Duodenal mucosa (tissue), 2 donors: Measurements from ENCODE around the gene AKT1S1.

Source experiments
- H3K27ac ChIP-seq: one replicate; pipeline ENCODE4 v1.7.0; 2013; ENCODE audit warnings: low read depth, low read length
- H3K27me3 ChIP-seq, 2 donors: one replicate each; pipeline ENCODE4 v1.7.0; 2013; ENCODE audit warnings: low read length in 2 of 2, control low read depth in 1 of 2; ENCODE audit not compliant: insufficient read depth in 2 of 2, control insufficient read depth in 1 of 2
- H3K36me3 ChIP-seq, 2 donors: one replicate each; pipeline ENCODE4 v1.7.0; 2013; ENCODE audit warnings: low read length in 2 of 2, control low read depth in 1 of 2; ENCODE audit not compliant: insufficient read depth in 2 of 2, control insufficient read depth in 1 of 2
- H3K4me1 ChIP-seq, 2 donors: one replicate each; pipeline ENCODE4 v1.7.0; 2013; ENCODE audit warnings: low read length in 2 of 2, control low read depth in 1 of 2; ENCODE audit not compliant: insufficient read depth in 2 of 2, control insufficient read depth in 1 of 2
- H3K4me3 ChIP-seq, 2 donors: one replicate each; pipeline ENCODE4 v1.7.0; 2013; ENCODE audit warnings: low read length in 2 of 2, low read depth in 1 of 2
- H3K9ac ChIP-seq, 2 donors: one replicate each; pipeline ENCODE4 v1.7.0; 2013; ENCODE audit warnings: low read length in 2 of 2, low read depth in 1 of 2
- H3K9me3 ChIP-seq, 2 donors: one replicate each; pipeline ENCODE4 v1.7.0; 2013; ENCODE audit warnings: low read length in 2 of 2, control low read depth in 1 of 2; ENCODE audit not compliant: control insufficient read depth in 1 of 2

The AKT1S1 gene

GRCh38 chr19:49845414-49845813, 31.7 kb downstream of the AKT1S1 start:
- H3K27me3 ChIP-seq, result no peaks in the 10 kb centered on the region
- no peaks in the 10 kb centered on the region for H3K36me3 ChIP-seq
- no peak overlapping the region for H3K4me3 ChIP-seq
- no peak overlapping the region for H3K27ac ChIP-seq
- peaks cover 4 to 7% of the 10 kb centered on the region in 2 donors for H3K4me1 ChIP-seq
- no peaks in the 10 kb centered on the region for H3K9me3 ChIP-seq
- no peak overlapping the region for H3K9ac ChIP-seq

- H3K4me3 ChIP-seq, result no peak overlapping the region
- no peaks in the 10 kb centered on the region for H3K27me3 ChIP-seq
- H3K27ac ChIP-seq, result no peak overlapping the region
- no peaks in the 10 kb centered on the region for H3K9me3 ChIP-seq
- peaks cover 0 to 5% of the 10 kb centered on the region in 2 donors for H3K36me3 ChIP-seq
- H3K9ac ChIP-seq, result no peak overlapping the region
- no peaks in the 10 kb centered on the region for H3K4me1 ChIP-seq
Measured at GRCh38 chr19:49844138-49845095, 32.7 kb downstream of the AKT1S1 start.

DNA sequence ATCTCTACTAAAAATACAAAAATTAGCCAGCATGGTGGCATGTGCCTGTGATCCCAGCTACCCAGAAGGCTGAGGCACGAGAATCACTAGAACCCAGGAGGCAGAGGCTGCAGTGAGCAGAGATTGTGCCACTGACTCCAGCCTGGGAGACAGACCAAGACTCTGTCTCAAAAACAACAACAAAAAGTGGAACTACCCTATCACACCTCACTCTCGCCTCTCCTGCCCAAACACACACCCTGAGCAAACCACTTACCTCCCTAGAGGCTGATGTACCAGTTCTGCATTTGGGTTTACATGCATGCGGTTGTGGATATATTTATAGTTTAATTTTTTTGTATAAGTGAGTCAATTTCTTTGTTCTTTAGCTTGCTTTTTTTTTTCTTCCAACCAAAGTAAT, 33.9 kb downstream of the AKT1S1 start:
- no peak overlapping the region for H3K9ac ChIP-seq
- H3K9me3 ChIP-seq, result no peaks in the 10 kb centered on the region
- no peaks in the 10 kb centered on the region for H3K4me1 ChIP-seq
- peaks cover 1 to 17% of the 10 kb centered on the region in 2 donors for H3K36me3 ChIP-seq
- H3K27ac ChIP-seq, result no peak overlapping the region
- no peaks in the 10 kb centered on the region for H3K27me3 ChIP-seq
- H3K4me3 ChIP-seq, result no peak overlapping the region

- H3K9me3 ChIP-seq, result no peaks in the 10 kb centered on the region
- peaks cover 11 to 36% of the 10 kb centered on the region in 2 donors for H3K36me3 ChIP-seq
- no peaks in the 10 kb centered on the region for H3K27me3 ChIP-seq
- no peak overlapping the region for H3K27ac ChIP-seq
- H3K9ac ChIP-seq, result no peak overlapping the region
- no peaks in the 10 kb centered on the region for H3K4me1 ChIP-seq
- H3K4me3 ChIP-seq, result no peak overlapping the region
Measured at GRCh38 chr19:49840736-49841249, 36.4 kb downstream of the AKT1S1 start.

DNA sequence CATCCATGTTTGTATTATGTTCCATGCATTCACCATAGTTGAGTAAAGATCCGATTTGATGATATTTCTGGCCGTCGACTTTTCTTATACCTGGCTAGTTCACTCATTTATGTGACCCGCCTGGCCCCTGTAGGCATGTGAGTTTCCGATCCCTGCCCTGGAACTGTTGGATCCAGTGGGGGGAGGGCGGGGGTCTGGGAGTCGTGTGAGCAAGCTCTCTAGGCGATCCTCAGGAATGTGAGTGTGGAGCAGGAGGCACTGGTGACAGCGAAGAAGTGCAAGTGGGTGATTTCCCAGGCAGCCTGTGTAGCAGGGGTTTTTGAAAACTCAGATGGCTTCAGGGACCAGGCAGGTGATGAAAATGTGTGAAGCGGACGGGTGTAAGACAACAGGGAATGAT, 36.8 kb downstream of the AKT1S1 start:
- peaks cover 14 to 40% of the 10 kb centered on the region in 2 donors for H3K36me3 ChIP-seq
- H3K27ac ChIP-seq, result no peak overlapping the region
- H3K9me3 ChIP-seq, result no peaks in the 10 kb centered on the region

DNA sequence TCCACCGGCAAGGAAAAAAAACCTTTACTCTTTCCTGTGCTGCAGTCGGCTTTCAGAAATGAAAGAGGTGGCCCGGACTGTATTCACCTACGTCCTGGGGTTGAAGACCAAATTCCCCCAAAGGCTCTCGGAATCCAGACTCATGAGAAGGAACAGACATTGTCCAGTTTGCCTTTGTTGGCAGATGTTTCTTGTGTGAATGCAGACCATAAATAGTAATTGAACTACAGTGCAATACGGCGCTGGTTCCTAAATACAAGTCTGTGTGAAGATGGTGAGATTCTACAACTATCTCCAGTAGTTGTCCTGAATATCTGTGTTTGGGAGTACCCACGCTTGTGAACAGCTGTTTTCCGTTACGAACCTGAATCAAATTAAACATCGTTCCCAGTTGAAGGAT, 37.4 kb downstream of the AKT1S1 start:
- Histone ChIP-seq H3K4me1 (no peaks in the 10 kb centered on the region), H3K9me3 (no peaks in the 10 kb centered on the region), H3K4me3 (no peak overlapping the region), H3K27me3 (no peaks in the 10 kb centered on the region), H3K27ac (no peak overlapping the region), H3K36me3 (peaks cover 20 to 46% of the 10 kb centered on the region in 2 donors), H3K9ac (no peak overlapping the region)

More for the DNA sequence above, 36.8 kb downstream of the AKT1S1 start:
- Histone ChIP-seq H3K27me3 (no peaks in the 10 kb centered on the region), H3K4me3 (no peak overlapping the region), H3K4me1 (no peaks in the 10 kb centered on the region), H3K9ac (no peak overlapping the region)

DNA sequence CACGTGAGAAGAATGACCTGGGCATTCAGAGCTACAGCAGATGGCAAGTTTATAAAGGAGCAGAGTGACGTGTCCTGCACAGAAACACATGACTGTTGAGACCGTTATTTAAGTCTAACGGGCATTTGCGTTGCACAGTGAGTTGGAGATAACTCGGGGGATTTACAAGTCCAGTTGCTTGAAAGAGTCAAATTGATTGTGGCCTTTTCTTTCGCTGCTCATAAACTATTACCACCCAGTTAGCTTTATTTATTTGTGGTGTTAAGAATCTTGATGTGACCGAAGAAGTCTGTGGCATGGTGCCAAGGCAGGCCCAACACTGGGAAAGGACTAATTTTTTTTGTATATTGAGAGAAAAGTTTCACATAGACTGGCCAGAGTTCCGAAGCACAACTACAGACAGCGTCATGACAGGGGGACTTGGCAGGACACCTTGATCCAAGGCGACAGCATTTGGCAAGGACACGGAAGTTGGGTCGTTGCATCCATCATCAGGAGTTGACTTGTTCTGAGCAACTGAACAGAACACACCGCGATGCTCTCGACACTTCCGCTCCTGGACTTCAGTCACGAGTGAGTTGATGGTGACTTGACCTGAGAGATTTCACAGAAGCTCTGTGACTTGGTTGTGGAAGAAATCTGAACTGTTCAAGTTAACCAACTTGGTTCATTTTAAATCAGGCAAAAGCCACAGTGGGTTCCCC, 38.1 kb downstream of the AKT1S1 start:
- Histone ChIP-seq H3K4me1 (no peaks in the 10 kb centered on the region), H3K4me3 (no peak overlapping the region), H3K9me3 (no peaks in the 10 kb centered on the region), H3K27ac (no peak overlapping the region), H3K36me3 (peaks cover 25 to 53% of the 10 kb centered on the region in 2 donors), H3K9ac (no peak overlapping the region), H3K27me3 (no peaks in the 10 kb centered on the region)

- Histone ChIP-seq H3K27ac (no peak overlapping the region), H3K4me3 (no peak overlapping the region), H3K4me1 (no peaks in the 10 kb centered on the region), H3K9ac (no peak overlapping the region), H3K27me3 (no peaks in the 10 kb centered on the region), H3K9me3 (no peaks in the 10 kb centered on the region), H3K36me3 (peaks cover 38 to 69% of the 10 kb centered on the region in 2 donors)
Measured at GRCh38 chr19:49837425-49837824, 39.7 kb downstream of the AKT1S1 start.

DNA sequence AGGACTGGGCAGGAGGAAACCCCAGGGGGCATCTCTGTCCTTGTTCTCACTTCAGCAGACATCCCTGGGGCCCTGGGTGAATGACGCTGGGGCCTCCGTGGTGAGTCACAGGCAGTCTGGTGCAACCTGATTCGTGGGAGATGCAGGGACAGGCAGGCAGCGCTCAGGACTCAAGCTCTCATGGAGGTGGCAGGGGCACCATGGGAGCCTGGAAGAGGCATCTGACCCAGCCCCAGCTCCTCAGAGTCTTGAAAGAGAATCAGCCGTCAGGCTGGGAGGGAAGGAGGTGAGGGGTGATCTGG, 40.2 kb downstream of the AKT1S1 start:
- H3K9me3 ChIP-seq, result no peaks in the 10 kb centered on the region
- H3K9ac ChIP-seq, result no peak overlapping the region
- no peaks in the 10 kb centered on the region for H3K4me1 ChIP-seq
- no peak overlapping the region for H3K27ac ChIP-seq
- H3K27me3 ChIP-seq, result no peaks in the 10 kb centered on the region
- no peak overlapping the region for H3K4me3 ChIP-seq
- H3K36me3 ChIP-seq, result peaks cover 40 to 74% of the 10 kb centered on the region in 2 donors
